SH-SY5Y (cell line): ENCODE results near the gene ZNF764.

Source experiments
- GATA2 ChIP-seq: IDR thresholded peaks from 2 replicates; pipeline ENCODE4 v1.6.1; 2011; ENCODE audit warnings: mild to moderate bottlenecking, low read depth, low read length
- GATA3 ChIP-seq: IDR thresholded peaks from 2 replicates; pipeline ENCODE4 v1.6.1; 2011; ENCODE audit warnings: low read depth, mild to moderate bottlenecking, low read length, moderate library complexity

ZNF764 gene

DNA sequence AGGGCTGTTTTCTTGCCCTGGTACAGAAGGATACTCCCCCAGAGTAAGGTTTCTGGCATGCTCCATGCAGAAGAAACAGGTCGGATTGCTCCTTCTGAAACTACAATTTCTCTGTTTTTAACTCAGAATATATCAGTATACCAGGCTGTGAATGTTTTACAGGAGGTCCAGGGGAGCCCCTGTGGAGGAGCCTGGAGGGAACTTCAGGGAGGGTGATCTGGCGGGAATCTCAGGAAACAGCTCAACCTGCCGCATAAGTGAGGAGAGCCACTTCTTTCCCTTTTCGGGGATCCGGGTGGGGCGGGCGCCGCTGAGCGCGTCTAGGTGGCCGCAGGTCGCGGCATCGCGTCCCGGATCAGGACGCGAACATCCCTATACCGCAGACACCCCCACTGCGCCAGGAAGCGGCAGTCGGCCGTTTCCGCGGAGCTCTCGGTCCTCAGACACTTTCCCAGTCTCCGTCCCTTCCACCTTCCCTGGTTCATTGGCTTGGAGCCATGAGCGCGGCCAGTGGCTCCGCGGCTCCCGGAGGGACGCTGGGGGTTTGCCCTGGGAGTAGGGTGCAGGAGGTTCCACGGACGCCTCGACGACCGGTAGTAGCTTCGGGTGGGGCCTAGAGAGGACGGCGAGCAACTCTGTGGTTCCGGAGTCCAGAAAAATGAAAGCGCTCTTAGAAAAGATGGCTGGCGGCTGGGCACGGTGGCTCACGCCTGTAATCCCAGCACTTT lies 3.1 kb upstream of the ZNF764 start:
- no peak for TF ChIP-seq GATA2
- TF ChIP-seq GATA3, result no peak

GRCh38 chr16:30559690-30560089 lies 1.5 kb upstream of the ZNF764 start:
- TF ChIP-seq GATA2, result no peak
- no peak for TF ChIP-seq GATA3

- TF ChIP-seq GATA3 (no peak), GATA2 (no peak)
These were observed 709 bp upstream of the ZNF764 start for GRCh38 chr16:30558789-30559377.

GRCh38 chr16:30557707-30557956 lies 542 bp downstream of the ZNF764 start:
- no peak for TF ChIP-seq GATA3
- TF ChIP-seq GATA2, result no peak

- TF ChIP-seq GATA2 (no peak), GATA3 (no peak)
These were observed 2.1 kb downstream of the ZNF764 start for GRCh38 chr16:30556125-30556473.

DNA sequence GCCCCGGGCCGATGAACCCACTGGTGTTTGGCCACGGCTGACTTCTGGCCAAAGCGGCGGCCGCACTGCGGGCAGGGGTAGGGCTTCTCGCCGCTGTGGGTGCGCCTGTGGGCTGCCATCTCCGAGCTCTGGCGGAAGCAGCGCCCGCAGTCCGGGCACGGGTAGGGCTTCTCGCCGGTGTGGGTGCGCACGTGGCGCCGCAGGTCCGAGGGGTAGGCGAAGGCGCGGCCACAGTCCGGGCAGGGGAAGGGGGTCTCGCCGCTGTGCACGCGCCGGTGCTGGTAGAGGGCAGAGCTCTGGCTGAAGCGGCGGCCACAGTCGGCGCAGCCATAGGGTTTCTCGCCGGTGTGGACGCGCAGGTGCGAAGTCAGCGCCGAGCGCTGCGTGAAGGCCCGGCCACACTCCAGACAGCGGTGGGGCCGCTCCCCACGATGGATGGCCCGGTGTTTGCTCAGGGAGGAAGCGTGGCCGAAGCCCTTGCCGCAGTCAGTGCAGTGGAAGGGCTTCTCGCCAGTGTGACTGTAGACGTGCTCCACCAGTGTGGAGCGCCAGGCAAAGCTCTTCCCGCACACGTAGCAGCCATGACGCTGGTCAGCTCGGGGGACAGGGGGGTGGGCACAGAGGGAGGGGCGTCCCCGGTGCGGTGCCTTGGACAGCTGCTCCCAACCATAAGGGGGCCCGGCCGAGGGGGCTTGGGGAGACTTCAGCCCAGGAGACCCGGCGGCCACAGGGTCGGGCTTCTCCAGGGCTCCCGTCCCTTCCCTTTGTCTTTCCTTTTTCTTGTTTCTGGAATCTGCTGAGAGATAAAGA lies 2.7 kb downstream of the ZNF764 start:
- TF ChIP-seq GATA2 (no peak), GATA3 (no peak)

DNA sequence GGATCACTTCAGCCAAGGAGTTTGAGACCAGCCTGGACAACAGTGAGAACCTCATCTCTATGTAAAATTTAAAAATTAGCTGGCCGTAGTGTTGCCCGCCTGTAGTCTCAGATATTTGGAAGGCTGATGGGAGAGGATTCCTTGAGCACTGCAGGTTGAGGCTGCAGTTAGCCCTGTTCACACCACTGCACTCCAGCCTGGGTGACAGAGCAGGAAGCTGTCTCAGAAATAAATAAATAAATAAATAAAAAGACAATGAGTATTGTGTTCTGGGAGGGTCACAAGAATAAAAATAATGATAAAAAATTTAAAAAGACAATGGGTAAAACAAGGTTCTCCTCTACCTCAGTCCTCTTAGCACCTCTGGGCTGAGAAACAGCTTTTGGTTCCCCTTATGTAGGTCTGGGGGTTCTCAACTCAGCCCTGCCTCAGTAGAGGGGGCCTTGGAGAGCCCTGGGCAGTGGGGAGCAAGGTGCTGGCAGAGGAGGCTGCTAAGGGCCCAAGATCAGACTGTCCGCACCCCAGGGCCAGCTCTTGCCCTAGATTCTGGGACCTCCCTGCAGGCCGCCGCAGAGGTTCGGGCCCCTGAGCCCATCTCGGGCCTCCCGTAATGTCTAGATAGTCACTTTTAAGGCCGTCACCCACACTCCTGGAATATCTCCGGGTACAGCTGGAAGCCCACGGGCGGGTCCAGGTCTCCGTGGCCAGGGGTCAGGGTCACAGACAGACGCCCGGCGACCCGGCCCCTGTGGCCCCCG lies 3.4 kb downstream of the ZNF764 start:
- no peak for TF ChIP-seq GATA2
- no peak for TF ChIP-seq GATA3

GRCh38 chr16:30553393-30553899 lies 4.7 kb downstream of the ZNF764 start:
- no peak for TF ChIP-seq GATA2
- no peak for TF ChIP-seq GATA3

DNA sequence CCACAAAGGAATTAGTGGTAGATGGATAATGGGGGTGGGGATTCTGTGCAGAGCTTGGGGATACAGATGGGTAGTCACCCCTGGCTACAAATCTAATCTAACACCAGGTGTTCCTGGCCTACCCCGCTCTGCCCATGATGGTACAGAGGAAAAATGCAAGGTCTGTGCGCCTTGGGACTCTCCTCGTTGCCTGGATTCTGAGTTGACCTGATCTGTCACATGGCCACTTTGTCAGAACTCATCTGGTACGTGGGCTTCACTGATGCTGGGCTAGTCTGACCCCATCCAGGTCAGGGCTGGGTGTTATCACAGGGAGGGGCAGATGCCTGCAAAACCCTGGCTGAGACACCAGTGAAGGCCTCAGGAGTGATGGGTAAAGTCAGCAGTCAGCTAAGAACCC lies 5.2 kb downstream of the ZNF764 start:
- TF ChIP-seq GATA3 (no peak), GATA2 (no peak)

DNA sequence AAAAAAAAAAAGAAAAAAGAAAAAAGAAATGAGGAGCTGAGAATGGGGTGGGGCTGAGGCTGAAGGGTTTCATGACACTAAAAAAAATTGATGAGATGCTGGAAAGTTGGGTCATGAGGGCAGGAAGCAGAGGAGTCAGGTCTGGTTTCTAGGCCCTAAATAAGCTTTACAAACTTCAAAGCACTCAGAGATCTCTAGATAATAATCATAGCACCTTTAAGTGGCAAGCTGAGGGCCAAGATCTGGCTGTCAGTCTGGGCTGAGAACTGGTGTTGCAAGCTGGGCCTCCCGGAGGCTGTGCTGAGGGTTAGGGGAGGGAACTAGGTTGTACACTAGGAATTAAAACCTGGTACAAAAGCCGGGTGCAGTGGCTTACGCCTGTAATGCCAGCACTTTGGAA lies 6.4 kb downstream of the ZNF764 start:
- no peak for TF ChIP-seq GATA2

GRCh38 chr16:30548416-30549253 lies 9.5 kb downstream of the ZNF764 start:
- TF ChIP-seq GATA2 (no peak), GATA3 (no peak)

DNA sequence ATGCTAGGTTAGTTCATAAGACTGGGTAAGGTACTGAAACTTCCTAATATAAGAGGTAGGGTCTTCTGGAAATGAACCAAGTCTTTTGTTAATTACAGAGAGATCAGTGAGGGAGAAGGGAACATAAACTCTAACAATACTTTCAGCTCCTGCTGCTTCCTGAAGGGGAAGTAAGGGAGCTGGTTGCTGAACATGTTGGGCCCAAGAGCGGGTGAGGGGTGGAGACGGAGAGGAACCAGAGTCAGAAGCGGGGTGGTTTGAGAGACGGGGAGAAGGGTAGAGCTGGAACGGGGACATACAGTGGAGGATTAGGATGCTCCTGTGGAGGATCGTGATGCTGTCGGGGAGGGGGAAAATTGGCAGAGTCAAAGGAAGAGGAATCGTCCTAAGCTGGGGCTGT lies 12.1 kb downstream of the ZNF764 start:
- TF ChIP-seq GATA3, result no peak

GRCh38 chr16:30543067-30543466 lies 15.1 kb downstream of the ZNF764 start:
- TF ChIP-seq GATA3 (no peak), GATA2 (no peak)
